GM12875 (cell line): Measurements from ENCODE around the gene NKX2-3.

Experiments used
- H3K4me3 ChIP-seq: one replicate; pipeline ENCODE4 v1.5.1; 2011; ENCODE audit warnings: low read depth, low read length, control low read depth
- CTCF ChIP-seq: IDR thresholded peaks from 2 replicates; pipeline ENCODE4 v1.5.1; 2011; ENCODE audit warnings: low read depth, mild to moderate bottlenecking, control low read depth, inconsistent platforms, low read length, moderate library complexity, borderline replicate concordance; ENCODE audit not compliant: insufficient read depth

The NKX2-3 gene

DNA sequence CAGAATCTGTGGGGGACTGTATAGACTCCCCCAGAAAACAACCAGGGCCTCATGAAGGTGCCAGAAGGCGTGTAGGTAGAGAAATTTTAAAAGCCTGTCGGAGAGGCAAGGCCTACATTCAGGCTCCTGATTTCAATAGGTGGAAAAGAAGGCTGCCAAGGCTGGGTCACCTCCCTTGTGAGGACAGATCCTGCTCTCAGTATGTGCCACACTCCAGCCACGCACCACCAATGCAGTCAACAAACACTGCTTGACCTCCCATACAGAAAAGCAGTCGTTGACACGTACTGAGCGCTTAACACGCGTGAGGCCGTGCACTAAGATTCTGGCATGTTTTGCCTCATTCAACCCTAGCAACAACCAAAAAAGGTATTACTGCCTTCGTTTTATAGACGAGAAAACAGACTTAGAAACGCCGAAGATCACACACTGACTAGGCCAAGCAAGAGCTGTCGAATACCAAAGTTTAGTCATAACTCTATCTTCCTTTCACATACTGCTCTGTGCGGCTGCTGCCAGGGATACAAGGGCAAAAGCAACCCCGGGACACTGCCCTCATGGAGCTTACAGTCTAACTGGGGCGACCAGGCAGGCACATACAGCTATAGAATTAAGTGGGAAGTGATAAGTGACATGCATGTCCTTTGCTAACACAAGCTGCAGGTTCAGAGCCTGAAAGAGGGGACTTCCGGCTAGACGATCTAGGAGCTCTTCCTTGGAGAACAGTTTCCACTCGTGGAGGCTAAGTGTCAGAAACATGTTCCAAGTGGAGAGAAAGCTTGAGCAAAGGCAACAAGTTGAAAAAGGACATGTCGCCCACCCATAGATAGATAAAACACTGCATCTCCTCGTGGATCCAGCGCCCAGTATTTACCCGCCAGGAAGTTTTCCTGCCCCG lies 797 bp upstream of the NKX2-3 start:
- no peak for TF ChIP-seq CTCF
- H3K4me3 ChIP-seq, result no peak overlapping the region

GRCh38 chr10:99533496-99534449 lies 1.0 kb downstream of the NKX2-3 start:
- TF ChIP-seq CTCF, result no peak
- no peak overlapping the region for H3K4me3 ChIP-seq

GRCh38 chr10:99534450-99534938 lies 1.8 kb downstream of the NKX2-3 start:
- H3K4me3 ChIP-seq, result no peak overlapping the region
- no peak for TF ChIP-seq CTCF

DNA sequence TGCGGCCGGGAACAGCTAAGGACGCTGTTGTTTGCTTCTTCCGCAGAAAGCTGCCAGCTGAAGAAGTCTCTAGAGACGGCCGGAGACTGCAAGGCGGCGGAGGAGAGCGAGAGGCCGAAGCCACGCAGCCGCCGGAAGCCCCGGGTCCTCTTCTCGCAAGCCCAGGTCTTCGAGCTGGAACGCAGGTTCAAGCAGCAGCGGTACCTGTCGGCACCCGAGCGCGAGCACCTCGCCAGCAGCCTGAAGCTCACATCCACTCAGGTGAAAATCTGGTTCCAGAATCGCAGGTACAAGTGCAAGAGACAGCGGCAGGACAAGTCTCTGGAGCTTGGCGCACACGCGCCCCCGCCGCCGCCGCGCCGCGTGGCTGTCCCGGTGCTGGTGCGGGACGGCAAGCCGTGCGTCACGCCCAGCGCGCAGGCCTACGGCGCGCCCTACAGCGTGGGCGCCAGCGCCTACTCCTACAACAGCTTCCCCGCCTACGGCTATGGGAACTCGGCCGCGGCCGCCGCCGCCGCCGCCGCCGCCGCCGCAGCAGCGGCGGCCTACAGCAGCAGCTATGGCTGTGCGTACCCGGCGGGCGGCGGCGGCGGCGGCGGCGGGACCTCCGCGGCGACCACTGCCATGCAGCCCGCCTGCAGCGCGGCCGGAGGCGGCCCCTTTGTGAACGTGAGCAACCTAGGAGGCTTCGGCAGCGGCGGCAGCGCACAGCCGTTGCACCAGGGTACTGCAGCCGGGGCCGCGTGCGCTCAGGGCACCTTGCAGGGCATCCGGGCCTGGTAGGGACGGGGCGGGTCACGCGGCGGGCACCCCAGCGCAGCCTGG lies 2.4 kb downstream of the NKX2-3 start:
- H3K4me3 ChIP-seq, result no peak overlapping the region
- TF ChIP-seq CTCF, result no peak

GRCh38 chr10:99535764-99536337 lies 3.1 kb downstream of the NKX2-3 start:
- H3K4me3 ChIP-seq, result no peak overlapping the region
- no peak for TF ChIP-seq CTCF
